ENCODE data around the gene PCYT2.

DNA sequence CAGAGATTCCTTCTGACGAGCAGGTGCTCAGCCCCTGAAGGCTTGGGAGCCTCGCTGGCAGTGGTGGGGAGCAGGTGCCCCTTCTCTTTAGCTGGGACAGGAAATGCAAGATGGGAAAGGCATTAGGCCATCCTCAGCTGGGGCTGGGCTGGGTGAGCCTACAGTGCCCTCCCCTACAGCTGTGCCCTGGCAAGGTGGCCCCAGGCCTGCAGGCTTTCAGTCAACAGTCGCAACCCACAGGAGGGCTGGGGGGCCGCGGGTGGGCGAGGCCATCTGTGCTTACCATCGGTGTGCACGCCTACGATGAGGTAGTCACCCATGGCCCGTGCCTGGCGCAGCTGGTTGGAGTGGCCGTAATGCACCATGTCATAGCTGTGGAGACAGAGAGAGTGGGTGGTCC is 2.0 kb downstream of the PCYT2 start:
- TF ChIP-seq, protein P1, sequence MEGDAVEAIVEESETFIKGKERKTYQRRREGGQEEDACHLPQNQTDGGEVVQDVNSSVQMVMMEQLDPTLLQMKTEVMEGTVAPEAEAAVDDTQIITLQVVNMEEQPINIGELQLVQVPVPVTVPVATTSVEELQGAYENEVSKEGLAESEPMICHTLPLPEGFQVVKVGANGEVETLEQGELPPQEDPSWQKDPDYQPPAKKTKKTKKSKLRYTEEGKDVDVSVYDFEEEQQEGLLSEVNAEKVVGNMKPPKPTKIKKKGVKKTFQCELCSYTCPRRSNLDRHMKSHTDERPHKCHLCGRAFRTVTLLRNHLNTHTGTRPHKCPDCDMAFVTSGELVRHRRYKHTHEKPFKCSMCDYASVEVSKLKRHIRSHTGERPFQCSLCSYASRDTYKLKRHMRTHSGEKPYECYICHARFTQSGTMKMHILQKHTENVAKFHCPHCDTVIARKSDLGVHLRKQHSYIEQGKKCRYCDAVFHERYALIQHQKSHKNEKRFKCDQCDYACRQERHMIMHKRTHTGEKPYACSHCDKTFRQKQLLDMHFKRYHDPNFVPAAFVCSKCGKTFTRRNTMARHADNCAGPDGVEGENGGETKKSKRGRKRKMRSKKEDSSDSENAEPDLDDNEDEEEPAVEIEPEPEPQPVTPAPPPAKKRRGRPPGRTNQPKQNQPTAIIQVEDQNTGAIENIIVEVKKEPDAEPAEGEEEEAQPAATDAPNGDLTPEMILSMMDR (IDR thresholded peaks at IDR 0.05): no peak
- TF ChIP-seq POLR2A (IDR thresholded peaks at IDR 0.05): no peak
